Measurements from ENCODE around the gene TRPV4.

- TF ChIP-seq CTCF (conservative IDR thresholded peaks at IDR 0.05 in 1 of 2, IDR thresholded peaks at IDR 0.05 in 1 of 2; ENCODE audit: extremely low read depth in 1 of 2, insufficient read depth in 1 of 2, low read depth in 1 of 2, low read length in 2 of 2) = no peak
- TF ChIP-seq EZH2 (IDR thresholded peaks at IDR 0.05; ENCODE audit: borderline replicate concordance, low read length) = no peak
Observed at GRCh38 chr12:109861689-109862314, 28.6 kb upstream of the TRPV4 start.

Data from mammary epithelial cell (primary cell).